Neural cell (in vitro differentiated cells): Measurements from ENCODE around the gene NPRL2. TPM values are rescaled to one million over a fixed set of nuclear protein-coding genes. Genes with fewer than 3 reads are reported as not detected.

Experiments used
- H2AFZ ChIP-seq: fragments of 200-600, 300-800 bp; sonication (generic), shearing (Covaris generic); 2 replicates; pipeline ENCODE4 v1.6.0; 2014; ENCODE audit warnings: low read depth, mild to moderate bottlenecking, antibody characterized with exemption, low read length, moderate library complexity
- H3F3A ChIP-seq: fragments of 200-600 bp; shearing (Covaris generic); 2 replicates; pipeline ENCODE4 v1.6.1; 2016; ENCODE audit warnings: mild to moderate bottlenecking, moderate library complexity, mixed read lengths, antibody characterized with exemption, low read length; ENCODE audit not compliant: insufficient read depth, poor library complexity, severe bottlenecking
- H3K27ac ChIP-seq: fragments of 200-600, 300-800 bp; sonication (generic), shearing (Covaris generic); 2 replicates; pipeline ENCODE4 v1.5.1; 2014; ENCODE audit warnings: mild to moderate bottlenecking, low read length, moderate library complexity
- H3K27me3 ChIP-seq: fragments of 300-800, 200-600 bp; sonication (generic), shearing (Covaris generic); 2 replicates; pipeline ENCODE4 v1.6.0; 2014; ENCODE audit warnings: mild to moderate bottlenecking, low read depth, low read length, moderate library complexity; ENCODE audit not compliant: insufficient read depth
- H3K36me3 ChIP-seq: fragments of 300-800, 200-600 bp; sonication (generic), shearing (Covaris generic); 2 replicates; pipeline ENCODE4 v1.5.1; 2014; ENCODE audit warnings: mild to moderate bottlenecking, antibody characterized with exemption, low read length, moderate library complexity; ENCODE audit not compliant: insufficient read depth
- H3K4me2 ChIP-seq: fragments of 300-800, 200-600 bp; sonication (generic), shearing (Covaris generic); 2 replicates; pipeline ENCODE4 v1.6.0; 2014; ENCODE audit warnings: mild to moderate bottlenecking, low read length
- H3K4me3 ChIP-seq: fragments of 300-800, 200-600 bp; sonication (generic), shearing (Covaris generic); 2 replicates; pipeline ENCODE4 v1.5.1; 2014; ENCODE audit warnings: mild to moderate bottlenecking, low read length, moderate library complexity
- H3K79me2 ChIP-seq: fragments of 200-600 bp; shearing (Covaris generic); replicated peaks from 2 replicates; pipeline ENCODE4 v1.6.0; 2014; ENCODE audit warnings: mild to moderate bottlenecking, low read length, moderate library complexity; ENCODE audit not compliant: insufficient read depth
- H3K9ac ChIP-seq: fragments of 300-800, 200-600 bp; sonication (generic), shearing (Covaris generic); 2 replicates; pipeline ENCODE4 v1.6.1; 2016; ENCODE audit warnings: mild to moderate bottlenecking, low read length, mixed read lengths
- H3K9me2 ChIP-seq: fragments of 200-600 bp; shearing (Covaris generic); 2 replicates; pipeline ENCODE4 v1.6.1; 2016; ENCODE audit warnings: mild to moderate bottlenecking, low read length, mixed read lengths; ENCODE audit not compliant: insufficient read depth
- H3K9me3 ChIP-seq: fragments of 200-600, 300-800 bp; sonication (generic), shearing (Covaris generic); 2 replicates; pipeline ENCODE4 v1.6.1; 2016; ENCODE audit warnings: mild to moderate bottlenecking, mixed run types, low read length, moderate library complexity, mixed read lengths
- H4K20me1 ChIP-seq: fragments of 200-600 bp; shearing (Covaris generic); 2 replicates; pipeline ENCODE4 v1.6.1; 2016; ENCODE audit warnings: mild to moderate bottlenecking, mixed run types; ENCODE audit not compliant: insufficient read depth
- EP300 ChIP-seq: fragments of 450-650 bp; conservative IDR thresholded peaks from 2 replicates; pipeline ENCODE4 v1.6.1; 2014; ENCODE audit warnings: antibody characterized with exemption, mild to moderate bottlenecking, moderate library complexity; ENCODE audit not compliant: poor library complexity, severe bottlenecking
- EZH2 ChIP-seq: fragments of 200-600, 300-800 bp; shearing (Covaris generic), sonication (generic); IDR thresholded peaks from 2 replicates; pipeline ENCODE4 v1.6.1; 2014; ENCODE audit warnings: antibody characterized with exemption, low read length, borderline replicate concordance, mild to moderate bottlenecking; ENCODE audit not compliant: insufficient read depth, poor library complexity, severe bottlenecking
- MXI1 ChIP-seq: fragments of 450-650 bp; conservative IDR thresholded peaks from 2 replicates; pipeline ENCODE4 v1.6.1; 2014; ENCODE audit warnings: antibody characterized with exemption, mild to moderate bottlenecking; ENCODE audit not compliant: poor library complexity, severe bottlenecking
- POLR2AphosphoS5 ChIP-seq: IDR thresholded peaks from 2 replicates; pipeline ENCODE4 v1.6.1; 2012
- RAD21 ChIP-seq: fragments of 450-650 bp; conservative IDR thresholded peaks from 2 replicates; pipeline ENCODE4 v1.6.1; 2014; ENCODE audit warnings: antibody characterized with exemption, mild to moderate bottlenecking, moderate library complexity
- SMC3 ChIP-seq: fragments of 450-650 bp; conservative IDR thresholded peaks from 2 replicates; pipeline ENCODE4 v1.6.1; 2014; ENCODE audit warnings: antibody characterized with exemption, mild to moderate bottlenecking, moderate library complexity; ENCODE audit not compliant: poor library complexity
- TAF1 ChIP-seq: IDR thresholded peaks from 2 replicates; pipeline ENCODE4 v1.6.1; 2012; ENCODE audit warnings: low read depth
- polyA plus RNA-seq: library from polyadenylated mRNA; depleted of rRNA; stranded (reverse); fragments of >200 nt; gene quantifications from 2 replicates; pipeline ENCODE4 v1.2.3, GENCODE V29; 2014
- TF ChIP-seq, protein P1 (sequence below): fragments of 450-650 bp; IDR thresholded peaks from 2 replicates; pipeline ENCODE4 v1.5.1; 2014; ENCODE audit warnings: antibody characterized with exemption, mild to moderate bottlenecking, moderate library complexity; ENCODE audit not compliant: poor library complexity, severe bottlenecking
- TF ChIP-seq, protein P2 (sequence below): IDR thresholded peaks from 2 replicates; pipeline ENCODE4 v1.6.1; 2012; ENCODE audit warnings: borderline replicate concordance

NPRL2 gene
- polyA plus RNA-seq, 1 donor from 2014 or later: 118 TPM

- peaks cover 41% of the 10 kb centered on the region for H3K79me2 ChIP-seq
Observed at GRCh38 chr3:50354850-50355249, 4.3 kb upstream of the NPRL2 start.

GRCh38 chr3:50354186-50354764, 3.7 kb upstream of the NPRL2 start:
- no peaks in the 10 kb centered on the region for H3K27me3 ChIP-seq
- H3K27ac ChIP-seq: no peak overlapping the region
- H2AFZ ChIP-seq: no peak overlapping the region
- no peaks in the 10 kb centered on the region for H3F3A ChIP-seq
- no peak overlapping the region for H3K9ac ChIP-seq
- no peaks in the 10 kb centered on the region for H3K9me3 ChIP-seq
- no peaks in the 10 kb centered on the region for H3K36me3 ChIP-seq
- H3K4me2 ChIP-seq: no peak overlapping the region
- TF ChIP-seq POLR2AphosphoS5: no peak
- no peak for TF ChIP-seq RAD21
- TF ChIP-seq TAF1: no peak
- TF ChIP-seq, protein P1, sequence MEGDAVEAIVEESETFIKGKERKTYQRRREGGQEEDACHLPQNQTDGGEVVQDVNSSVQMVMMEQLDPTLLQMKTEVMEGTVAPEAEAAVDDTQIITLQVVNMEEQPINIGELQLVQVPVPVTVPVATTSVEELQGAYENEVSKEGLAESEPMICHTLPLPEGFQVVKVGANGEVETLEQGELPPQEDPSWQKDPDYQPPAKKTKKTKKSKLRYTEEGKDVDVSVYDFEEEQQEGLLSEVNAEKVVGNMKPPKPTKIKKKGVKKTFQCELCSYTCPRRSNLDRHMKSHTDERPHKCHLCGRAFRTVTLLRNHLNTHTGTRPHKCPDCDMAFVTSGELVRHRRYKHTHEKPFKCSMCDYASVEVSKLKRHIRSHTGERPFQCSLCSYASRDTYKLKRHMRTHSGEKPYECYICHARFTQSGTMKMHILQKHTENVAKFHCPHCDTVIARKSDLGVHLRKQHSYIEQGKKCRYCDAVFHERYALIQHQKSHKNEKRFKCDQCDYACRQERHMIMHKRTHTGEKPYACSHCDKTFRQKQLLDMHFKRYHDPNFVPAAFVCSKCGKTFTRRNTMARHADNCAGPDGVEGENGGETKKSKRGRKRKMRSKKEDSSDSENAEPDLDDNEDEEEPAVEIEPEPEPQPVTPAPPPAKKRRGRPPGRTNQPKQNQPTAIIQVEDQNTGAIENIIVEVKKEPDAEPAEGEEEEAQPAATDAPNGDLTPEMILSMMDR: no peak
- TF ChIP-seq SMC3: no peak
- TF ChIP-seq EP300: no peak
- TF ChIP-seq EZH2: no peak
- TF ChIP-seq, protein P2, sequence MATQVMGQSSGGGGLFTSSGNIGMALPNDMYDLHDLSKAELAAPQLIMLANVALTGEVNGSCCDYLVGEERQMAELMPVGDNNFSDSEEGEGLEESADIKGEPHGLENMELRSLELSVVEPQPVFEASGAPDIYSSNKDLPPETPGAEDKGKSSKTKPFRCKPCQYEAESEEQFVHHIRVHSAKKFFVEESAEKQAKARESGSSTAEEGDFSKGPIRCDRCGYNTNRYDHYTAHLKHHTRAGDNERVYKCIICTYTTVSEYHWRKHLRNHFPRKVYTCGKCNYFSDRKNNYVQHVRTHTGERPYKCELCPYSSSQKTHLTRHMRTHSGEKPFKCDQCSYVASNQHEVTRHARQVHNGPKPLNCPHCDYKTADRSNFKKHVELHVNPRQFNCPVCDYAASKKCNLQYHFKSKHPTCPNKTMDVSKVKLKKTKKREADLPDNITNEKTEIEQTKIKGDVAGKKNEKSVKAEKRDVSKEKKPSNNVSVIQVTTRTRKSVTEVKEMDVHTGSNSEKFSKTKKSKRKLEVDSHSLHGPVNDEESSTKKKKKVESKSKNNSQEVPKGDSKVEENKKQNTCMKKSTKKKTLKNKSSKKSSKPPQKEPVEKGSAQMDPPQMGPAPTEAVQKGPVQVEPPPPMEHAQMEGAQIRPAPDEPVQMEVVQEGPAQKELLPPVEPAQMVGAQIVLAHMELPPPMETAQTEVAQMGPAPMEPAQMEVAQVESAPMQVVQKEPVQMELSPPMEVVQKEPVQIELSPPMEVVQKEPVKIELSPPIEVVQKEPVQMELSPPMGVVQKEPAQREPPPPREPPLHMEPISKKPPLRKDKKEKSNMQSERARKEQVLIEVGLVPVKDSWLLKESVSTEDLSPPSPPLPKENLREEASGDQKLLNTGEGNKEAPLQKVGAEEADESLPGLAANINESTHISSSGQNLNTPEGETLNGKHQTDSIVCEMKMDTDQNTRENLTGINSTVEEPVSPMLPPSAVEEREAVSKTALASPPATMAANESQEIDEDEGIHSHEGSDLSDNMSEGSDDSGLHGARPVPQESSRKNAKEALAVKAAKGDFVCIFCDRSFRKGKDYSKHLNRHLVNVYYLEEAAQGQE: no peak
- TF ChIP-seq MXI1: no peak
- H4K20me1 ChIP-seq: peaks cover 9% of the 10 kb centered on the region
- H3K9me2 ChIP-seq: no peaks in the 10 kb centered on the region
- peaks cover 45% of the 10 kb centered on the region for H3K79me2 ChIP-seq
- H3K4me3 ChIP-seq: no peak overlapping the region

More at GRCh38 chr3:50354850-50355249, 4.3 kb upstream of the NPRL2 start:
- H3F3A ChIP-seq: no peaks in the 10 kb centered on the region
- no peak for TF ChIP-seq RAD21
- TF ChIP-seq, protein P2: no peak
- TF ChIP-seq TAF1: no peak
- TF ChIP-seq MXI1: no peak
- no peak for TF ChIP-seq SMC3
- H3K9me2 ChIP-seq: no peaks in the 10 kb centered on the region
- H4K20me1 ChIP-seq: peaks cover 9% of the 10 kb centered on the region
- H3K9ac ChIP-seq: no peak overlapping the region
- H3K27ac ChIP-seq: no peak overlapping the region
- no peaks in the 10 kb centered on the region for H3K9me3 ChIP-seq
- no peaks in the 10 kb centered on the region for H3K36me3 ChIP-seq
- no peak overlapping the region for H3K4me3 ChIP-seq
- H2AFZ ChIP-seq: no peak overlapping the region
- no peaks in the 10 kb centered on the region for H3K27me3 ChIP-seq
- no peak overlapping the region for H3K4me2 ChIP-seq
